Measurements from ENCODE around the gene SEC14L2.

DNA sequence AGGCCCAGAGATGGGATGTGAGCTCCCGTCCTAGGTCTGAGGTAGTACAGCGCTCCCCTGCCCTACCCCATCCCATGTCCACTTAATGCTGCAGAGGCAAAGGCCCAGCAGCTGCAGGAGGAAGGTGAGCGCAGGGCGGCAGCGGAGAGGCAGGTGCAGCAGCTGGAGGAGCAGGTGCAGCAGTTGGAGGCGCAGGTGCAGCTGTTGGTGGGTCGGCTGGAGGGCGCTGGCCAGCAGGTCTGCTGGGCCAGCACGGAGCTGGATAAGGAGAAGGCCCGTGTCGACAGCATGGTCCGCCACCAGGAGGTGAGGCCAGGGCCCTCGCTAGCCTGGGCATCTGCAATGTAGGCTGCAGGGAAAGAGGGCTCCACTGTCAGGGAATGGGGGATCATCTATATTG is 24.8 kb upstream of the SEC14L2 start:
- TF ChIP-seq, protein P1, sequence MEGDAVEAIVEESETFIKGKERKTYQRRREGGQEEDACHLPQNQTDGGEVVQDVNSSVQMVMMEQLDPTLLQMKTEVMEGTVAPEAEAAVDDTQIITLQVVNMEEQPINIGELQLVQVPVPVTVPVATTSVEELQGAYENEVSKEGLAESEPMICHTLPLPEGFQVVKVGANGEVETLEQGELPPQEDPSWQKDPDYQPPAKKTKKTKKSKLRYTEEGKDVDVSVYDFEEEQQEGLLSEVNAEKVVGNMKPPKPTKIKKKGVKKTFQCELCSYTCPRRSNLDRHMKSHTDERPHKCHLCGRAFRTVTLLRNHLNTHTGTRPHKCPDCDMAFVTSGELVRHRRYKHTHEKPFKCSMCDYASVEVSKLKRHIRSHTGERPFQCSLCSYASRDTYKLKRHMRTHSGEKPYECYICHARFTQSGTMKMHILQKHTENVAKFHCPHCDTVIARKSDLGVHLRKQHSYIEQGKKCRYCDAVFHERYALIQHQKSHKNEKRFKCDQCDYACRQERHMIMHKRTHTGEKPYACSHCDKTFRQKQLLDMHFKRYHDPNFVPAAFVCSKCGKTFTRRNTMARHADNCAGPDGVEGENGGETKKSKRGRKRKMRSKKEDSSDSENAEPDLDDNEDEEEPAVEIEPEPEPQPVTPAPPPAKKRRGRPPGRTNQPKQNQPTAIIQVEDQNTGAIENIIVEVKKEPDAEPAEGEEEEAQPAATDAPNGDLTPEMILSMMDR (IDR thresholded peaks at IDR 0.05) = no peak
- TF ChIP-seq EZH2 (IDR thresholded peaks at IDR 0.05; ENCODE audit: borderline replicate concordance, insufficient read depth, low read depth, low read length, poor library complexity, severe bottlenecking) = no peak
